Caco-2 (cell line): Measurements from ENCODE around the gene TMPRSS3. TPM values are rescaled to one million over a fixed set of nuclear protein-coding genes. Genes with fewer than 3 reads are reported as not detected.

Experiments
- BruUV-seq: library from RNA; stranded (reverse); fragments of 400-500 nt; replicated peaks from 2 replicates; lab custom pipeline; 2021; lab: Mats Ljungman, UMichigan
- CTCF ChIA-PET: fragments of 300-600 bp; sonication (Branson Sonifier 250); formaldehyde crosslinking; loops from one replicate; lab custom pipeline; 2022; ENCODE audit warnings: antibody characterized with exemption; lab: Charles Lee
- POLR2A ChIA-PET: fragments of 300-600 bp; sonication (Branson Sonifier 250); formaldehyde crosslinking; loops from one replicate; lab custom pipeline; 2022; ENCODE audit warnings: antibody characterized with exemption; lab: Charles Lee
- DNase-seq, 2 experiments: peaks; one replicate each; pipeline versions ENCODE4 v3.0.0 to v3.0.0-alpha.2; 2020 to 2022
- H3K27me3 ChIP-seq: replicated peaks from 2 replicates; pipeline ENCODE4 v1.6.0; 2011; ENCODE audit warnings: low read length; ENCODE audit not compliant: control insufficient read depth, insufficient read depth
- H3K36me3 ChIP-seq: 2 replicates; pipeline ENCODE4 v1.5.1; 2011; ENCODE audit warnings: low read length; ENCODE audit not compliant: control insufficient read depth, insufficient read depth
- H3K4me1 ChIP-seq: fragments of 250-450 bp; sonication (Bioruptor Pico); 2 replicates; pipeline ENCODE4 v1.5.1; 2020; ENCODE audit warnings: mild to moderate bottlenecking
- H3K4me3 ChIP-seq: 2 replicates; pipeline ENCODE4 v1.5.1; 2011; ENCODE audit warnings: low read depth, mild to moderate bottlenecking, control low read depth, low read length
- H3K9me3 ChIP-seq: fragments of 250-450 bp; sonication (Bioruptor Pico); 2 replicates; pipeline ENCODE4 v1.5.1; 2020; ENCODE audit warnings: mild to moderate bottlenecking, moderate library complexity
- H3K27ac Mint-ChIP-seq: one replicate; pipeline ENCODE4 v1.8.0; 2022; ENCODE audit warnings: mixed read lengths; ENCODE audit not compliant: unreplicated experiment
- H3K27me3 Mint-ChIP-seq: one replicate; pipeline ENCODE4 v1.8.0; 2022; ENCODE audit warnings: mixed read lengths; ENCODE audit not compliant: insufficient read depth, unreplicated experiment
- H3K36me3 Mint-ChIP-seq: one replicate; pipeline ENCODE4 v1.8.0; 2022; ENCODE audit warnings: mild to moderate bottlenecking, mixed read lengths; ENCODE audit not compliant: insufficient read depth, unreplicated experiment
- H3K4me1 Mint-ChIP-seq: one replicate; pipeline ENCODE4 v1.8.0; 2022; ENCODE audit warnings: low read depth, mixed read lengths; ENCODE audit not compliant: unreplicated experiment
- H3K4me3 Mint-ChIP-seq: one replicate; pipeline ENCODE4 v1.8.0; 2022; ENCODE audit warnings: mild to moderate bottlenecking, moderate library complexity, mixed read lengths; ENCODE audit not compliant: unreplicated experiment
- H3K9me3 Mint-ChIP-seq: one replicate; pipeline ENCODE4 v1.8.0; 2022; ENCODE audit warnings: mixed read lengths; ENCODE audit not compliant: unreplicated experiment
- intact Hi-C: fragments of 100-400 bp; cut with micrococcal nuclease; formaldehyde crosslinking; loops from one replicate; pipeline ENCODE4 v1.10.0; 2022; ENCODE audit not compliant: unreplicated experiment
- total RNA-seq: library from RNA; stranded (reverse); gene quantifications from 2 replicates; pipeline ENCODE4 v1.2.3, GENCODE V29; 2022
- TF ChIP-seq, protein P1 (sequence below), 2 experiments: fragments of 200-600 bp in 1 of 2; IDR thresholded peaks; 1 replicate in 1 of 2; 2 replicates in 1 of 2; pipeline versions ENCODE4 v1.5.1 to v1.8.0; 2011 to 2022; ENCODE audit warnings: antibody characterized with exemption in 1 of 2, control low read depth in 1 of 2, inconsistent platforms in 1 of 2, low read depth in 1 of 2, low read length in 1 of 2, mild to moderate bottlenecking in 1 of 2, moderate library complexity in 1 of 2; ENCODE audit not compliant: insufficient read depth in 1 of 2, severe bottlenecking in 1 of 2, unreplicated experiment in 1 of 2

Gene TMPRSS3
- total RNA-seq, 1 experiment from 2014 or later: not detected

DNA sequence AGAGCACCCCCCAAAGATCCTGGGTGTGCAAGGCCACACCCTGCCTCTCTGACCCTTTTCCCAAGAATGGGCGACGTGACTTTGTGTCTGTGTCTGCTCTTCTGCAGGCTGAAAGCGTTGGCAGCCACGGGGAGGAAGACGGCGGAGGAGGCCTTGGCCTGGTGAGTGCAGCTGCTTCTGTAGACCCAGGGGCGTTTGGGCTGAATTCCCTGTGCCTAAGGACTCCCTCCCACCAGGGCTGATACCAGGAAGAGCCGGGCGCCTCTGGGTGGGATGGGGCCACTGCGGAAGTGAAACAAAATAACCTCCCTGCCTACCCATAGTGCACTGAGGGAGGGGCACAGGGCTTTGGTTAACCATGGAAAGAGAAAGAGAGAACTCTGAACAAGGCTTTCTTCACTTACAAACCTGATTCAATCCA lies 10.4 kb upstream of the TMPRSS3 start:
- Mint-ChIP-seq H3K9me3 (peaks cover 12% of the 10 kb centered on the region), H3K27ac (no peak overlapping the region), H3K4me3 (no peak overlapping the region), H3K27me3 (no peaks in the 10 kb centered on the region), H3K4me1 (no peaks in the 10 kb centered on the region), H3K36me3 (no peaks in the 10 kb centered on the region)
- TF ChIP-seq, protein P1, sequence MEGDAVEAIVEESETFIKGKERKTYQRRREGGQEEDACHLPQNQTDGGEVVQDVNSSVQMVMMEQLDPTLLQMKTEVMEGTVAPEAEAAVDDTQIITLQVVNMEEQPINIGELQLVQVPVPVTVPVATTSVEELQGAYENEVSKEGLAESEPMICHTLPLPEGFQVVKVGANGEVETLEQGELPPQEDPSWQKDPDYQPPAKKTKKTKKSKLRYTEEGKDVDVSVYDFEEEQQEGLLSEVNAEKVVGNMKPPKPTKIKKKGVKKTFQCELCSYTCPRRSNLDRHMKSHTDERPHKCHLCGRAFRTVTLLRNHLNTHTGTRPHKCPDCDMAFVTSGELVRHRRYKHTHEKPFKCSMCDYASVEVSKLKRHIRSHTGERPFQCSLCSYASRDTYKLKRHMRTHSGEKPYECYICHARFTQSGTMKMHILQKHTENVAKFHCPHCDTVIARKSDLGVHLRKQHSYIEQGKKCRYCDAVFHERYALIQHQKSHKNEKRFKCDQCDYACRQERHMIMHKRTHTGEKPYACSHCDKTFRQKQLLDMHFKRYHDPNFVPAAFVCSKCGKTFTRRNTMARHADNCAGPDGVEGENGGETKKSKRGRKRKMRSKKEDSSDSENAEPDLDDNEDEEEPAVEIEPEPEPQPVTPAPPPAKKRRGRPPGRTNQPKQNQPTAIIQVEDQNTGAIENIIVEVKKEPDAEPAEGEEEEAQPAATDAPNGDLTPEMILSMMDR (IDR thresholded peaks at IDR 0.05; ENCODE audit: insufficient read depth in 1 of 2, low read depth in 1 of 2, low read length in 1 of 2, severe bottlenecking in 1 of 2, unreplicated experiment in 1 of 2): no peak
- intact Hi-C loops: no loop called here
- no peak overlapping the region for H3K4me3 ChIP-seq
- no peaks in the 10 kb centered on the region; the same call in 1 of the 2 replicates for H3K9me3 ChIP-seq
- ChIA-PET POLR2A (no interaction called here), CTCF (no interaction called here)
- H3K27me3 ChIP-seq: no peaks in the 10 kb centered on the region
- DNase-seq: no peak
- H3K36me3 ChIP-seq: no peaks in the 10 kb centered on the region
- BruUV-seq: no TSS peak
- H3K4me1 ChIP-seq: no peaks in the 10 kb centered on the region

DNA sequence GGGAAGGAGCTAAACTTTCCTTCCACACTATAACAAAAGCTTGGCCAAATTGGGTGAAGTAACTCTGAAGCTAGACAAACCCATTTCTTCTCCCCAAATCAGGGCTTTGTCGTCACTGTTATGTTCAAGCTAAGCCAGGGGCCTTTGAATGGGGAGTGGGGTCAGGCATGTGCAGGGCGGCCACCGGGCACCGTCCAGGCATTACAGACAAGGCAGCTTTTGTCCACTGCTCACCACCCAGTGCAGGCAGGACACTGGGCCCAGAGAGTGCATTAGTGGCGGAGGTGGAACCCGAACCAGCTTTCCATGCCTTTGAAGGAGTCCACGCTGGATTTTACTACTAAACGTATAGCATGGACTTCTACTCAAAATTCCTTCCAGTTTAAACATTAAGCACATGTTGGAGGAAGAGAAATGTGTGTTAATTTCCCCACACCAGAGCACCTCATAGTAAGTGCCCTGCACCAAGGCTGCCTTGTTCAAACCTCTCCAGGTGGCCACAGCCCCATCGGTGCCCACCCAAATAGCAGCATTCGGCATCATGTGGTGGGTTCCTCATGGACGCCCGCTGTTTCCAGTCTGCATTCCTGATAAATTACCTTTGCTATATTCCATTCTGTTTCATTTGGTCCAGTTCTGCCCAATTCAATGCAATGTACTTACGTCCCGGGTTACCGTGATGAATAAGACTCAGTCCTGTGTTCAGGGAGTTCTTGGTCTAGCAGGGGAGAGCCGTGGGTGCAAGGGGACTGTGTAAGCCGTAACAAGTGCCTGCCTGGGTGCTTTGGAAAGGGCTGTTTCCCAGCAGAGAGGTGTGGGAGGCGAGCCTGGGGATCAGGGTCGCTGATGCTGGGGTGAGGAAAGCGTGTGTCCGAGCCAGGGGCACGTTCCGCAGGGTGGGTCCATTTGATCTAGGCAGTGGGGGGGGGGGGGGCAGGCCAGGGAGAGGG lies 9.5 kb upstream of the TMPRSS3 start:
- POLR2A ChIA-PET: no interaction called here
- no peaks in the 10 kb centered on the region for H3K36me3 ChIP-seq
- TF ChIP-seq, protein P1 (IDR thresholded peaks at IDR 0.05; ENCODE audit: insufficient read depth in 1 of 2, low read depth in 1 of 2, low read length in 1 of 2, severe bottlenecking in 1 of 2, unreplicated experiment in 1 of 2): no peak
- H3K4me1 Mint-ChIP-seq: no peaks in the 10 kb centered on the region
- no peak overlapping the region for H3K4me3 Mint-ChIP-seq
- BruUV-seq: no TSS peak
- no peak for DNase-seq
- H3K36me3 Mint-ChIP-seq: no peaks in the 10 kb centered on the region
- H3K27me3 ChIP-seq: no peaks in the 10 kb centered on the region
- H3K4me3 ChIP-seq: no peak overlapping the region
- no peak overlapping the region for H3K27ac Mint-ChIP-seq
- H3K27me3 Mint-ChIP-seq: no peaks in the 10 kb centered on the region
- intact Hi-C loops: no loop called here
- H3K4me1 ChIP-seq: no peaks in the 10 kb centered on the region
- H3K9me3 Mint-ChIP-seq: peaks cover 12% of the 10 kb centered on the region
- CTCF ChIA-PET: no interaction called here
- no peaks in the 10 kb centered on the region; the same call in 1 of the 2 replicates for H3K9me3 ChIP-seq

DNA sequence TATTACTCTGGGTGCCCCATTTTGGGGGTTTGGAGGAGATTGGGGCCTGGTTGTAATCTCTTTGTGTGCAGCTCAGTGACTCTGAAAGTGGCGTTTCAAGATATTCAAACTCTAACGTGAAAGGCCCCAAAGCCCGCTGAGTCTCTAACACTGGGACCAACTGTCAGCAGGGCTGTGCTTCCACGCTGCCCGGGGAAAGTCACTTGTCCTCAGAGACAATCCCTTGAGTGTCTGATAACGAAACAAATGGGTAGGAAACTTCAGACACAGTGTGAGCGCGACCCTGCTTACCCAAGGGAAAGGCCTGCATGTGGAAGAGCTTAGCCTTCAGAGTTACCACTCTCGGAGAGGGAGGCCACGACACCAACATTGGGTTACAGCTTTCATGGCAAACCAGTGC lies 8.7 kb upstream of the TMPRSS3 start:
- Histone ChIP-seq H3K36me3 (no peaks in the 10 kb centered on the region), H3K27me3 (no peaks in the 10 kb centered on the region), H3K9me3 (no peaks in the 10 kb centered on the region; the same call in 1 of the 2 replicates), H3K4me3 (no peak overlapping the region), H3K4me1 (no peaks in the 10 kb centered on the region)
- POLR2A ChIA-PET: no interaction called here
- Mint-ChIP-seq H3K27ac (no peak overlapping the region), H3K36me3 (no peaks in the 10 kb centered on the region), H3K4me1 (no peaks in the 10 kb centered on the region), H3K27me3 (no peaks in the 10 kb centered on the region), H3K4me3 (no peak overlapping the region), H3K9me3 (peaks cover 12% of the 10 kb centered on the region)
- intact Hi-C loops: no loop called here
- CTCF ChIA-PET: no interaction called here
- TF ChIP-seq, protein P1 (IDR thresholded peaks at IDR 0.05; ENCODE audit: insufficient read depth in 1 of 2, low read depth in 1 of 2, low read length in 1 of 2, severe bottlenecking in 1 of 2, unreplicated experiment in 1 of 2): no peak
- no peak for DNase-seq
- BruUV-seq: no TSS peak
